Measurements from ENCODE around the gene IGSF9B.

- no peak for TF ChIP-seq EZH2 (IDR thresholded peaks at IDR 0.05; ENCODE audit: borderline replicate concordance, low read length)
- TF ChIP-seq, protein P1, sequence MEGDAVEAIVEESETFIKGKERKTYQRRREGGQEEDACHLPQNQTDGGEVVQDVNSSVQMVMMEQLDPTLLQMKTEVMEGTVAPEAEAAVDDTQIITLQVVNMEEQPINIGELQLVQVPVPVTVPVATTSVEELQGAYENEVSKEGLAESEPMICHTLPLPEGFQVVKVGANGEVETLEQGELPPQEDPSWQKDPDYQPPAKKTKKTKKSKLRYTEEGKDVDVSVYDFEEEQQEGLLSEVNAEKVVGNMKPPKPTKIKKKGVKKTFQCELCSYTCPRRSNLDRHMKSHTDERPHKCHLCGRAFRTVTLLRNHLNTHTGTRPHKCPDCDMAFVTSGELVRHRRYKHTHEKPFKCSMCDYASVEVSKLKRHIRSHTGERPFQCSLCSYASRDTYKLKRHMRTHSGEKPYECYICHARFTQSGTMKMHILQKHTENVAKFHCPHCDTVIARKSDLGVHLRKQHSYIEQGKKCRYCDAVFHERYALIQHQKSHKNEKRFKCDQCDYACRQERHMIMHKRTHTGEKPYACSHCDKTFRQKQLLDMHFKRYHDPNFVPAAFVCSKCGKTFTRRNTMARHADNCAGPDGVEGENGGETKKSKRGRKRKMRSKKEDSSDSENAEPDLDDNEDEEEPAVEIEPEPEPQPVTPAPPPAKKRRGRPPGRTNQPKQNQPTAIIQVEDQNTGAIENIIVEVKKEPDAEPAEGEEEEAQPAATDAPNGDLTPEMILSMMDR (conservative IDR thresholded peaks at IDR 0.05 in 1 of 2, IDR thresholded peaks at IDR 0.05 in 1 of 2; ENCODE audit: extremely low read depth in 1 of 2, insufficient read depth in 1 of 2, low read depth in 1 of 2, low read length in 2 of 2) = no peak
These were observed 44.8 kb upstream of the IGSF9B start for GRCh38 chr11:134001596-134001995.

Measured in mammary epithelial cell (primary cell).